Placental pericyte (primary cell): ENCODE data around the gene DYRK1B. TPM values are rescaled to one million over a fixed set of nuclear protein-coding genes. Genes with fewer than 3 reads are reported as not detected.

ENCODE experiments used
- small RNA-seq: library from RNA; depleted of rRNA; stranded (forward); fragments of <200 nt; gene quantifications from one replicate; pipeline ENCODE3, GENCODE V24; 2012; ENCODE audit warnings: low replicate concordance
- total RNA-seq: library from RNA; depleted of rRNA; stranded (reverse); fragments of >200 nt; gene quantifications from 2 replicates; pipeline ENCODE4 v1.2.3, GENCODE V29; 2012

The DYRK1B gene
- 10.6 and 19.5 TPM in 2 replicates for total RNA-seq

DNA sequence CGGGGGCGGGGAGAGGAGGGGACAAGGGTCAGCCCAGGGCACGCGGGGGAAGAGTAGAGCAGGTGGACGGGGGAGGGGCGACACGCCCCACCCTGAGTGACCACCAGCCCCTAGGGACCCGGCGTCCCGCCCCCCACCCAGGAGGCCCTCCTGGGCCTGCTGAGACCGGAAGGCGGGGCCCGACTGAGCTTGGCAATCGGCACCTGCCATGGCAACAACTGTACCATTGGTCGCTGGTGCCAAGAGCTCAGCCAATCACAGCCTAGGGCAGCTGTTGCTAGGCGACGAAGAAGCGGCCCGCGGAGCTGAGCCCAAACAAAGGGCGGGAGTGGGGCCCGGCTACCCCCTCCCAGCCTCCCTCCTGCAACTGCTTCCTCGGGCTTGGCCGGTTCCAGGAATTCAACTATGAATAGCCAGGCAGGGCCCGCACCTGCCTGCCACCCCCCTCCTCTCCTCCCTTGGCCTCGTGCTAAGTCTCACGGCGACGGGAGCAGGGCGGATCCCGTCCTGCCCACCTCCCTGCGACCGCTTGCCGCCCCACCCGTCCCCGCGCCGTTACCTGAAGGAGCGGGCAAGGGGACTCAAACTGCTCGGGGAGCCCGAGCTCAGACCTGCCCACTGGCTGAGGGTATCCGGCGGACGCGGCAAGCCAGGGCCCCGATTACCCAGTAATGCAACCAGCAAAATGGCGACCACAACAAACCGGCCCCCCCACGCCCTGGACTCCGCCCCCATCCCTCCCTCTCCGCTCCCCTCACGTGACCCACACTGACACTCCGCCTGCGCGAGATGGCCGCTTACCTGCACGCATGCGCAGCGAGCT, at the start of gene DYRK1B:
Gene DYRK1B (minus strand): TSS at position 699 of the 823 bp plus-strand sequence. CDS start 2,295 bp downstream, outside the sequence.

DNA sequence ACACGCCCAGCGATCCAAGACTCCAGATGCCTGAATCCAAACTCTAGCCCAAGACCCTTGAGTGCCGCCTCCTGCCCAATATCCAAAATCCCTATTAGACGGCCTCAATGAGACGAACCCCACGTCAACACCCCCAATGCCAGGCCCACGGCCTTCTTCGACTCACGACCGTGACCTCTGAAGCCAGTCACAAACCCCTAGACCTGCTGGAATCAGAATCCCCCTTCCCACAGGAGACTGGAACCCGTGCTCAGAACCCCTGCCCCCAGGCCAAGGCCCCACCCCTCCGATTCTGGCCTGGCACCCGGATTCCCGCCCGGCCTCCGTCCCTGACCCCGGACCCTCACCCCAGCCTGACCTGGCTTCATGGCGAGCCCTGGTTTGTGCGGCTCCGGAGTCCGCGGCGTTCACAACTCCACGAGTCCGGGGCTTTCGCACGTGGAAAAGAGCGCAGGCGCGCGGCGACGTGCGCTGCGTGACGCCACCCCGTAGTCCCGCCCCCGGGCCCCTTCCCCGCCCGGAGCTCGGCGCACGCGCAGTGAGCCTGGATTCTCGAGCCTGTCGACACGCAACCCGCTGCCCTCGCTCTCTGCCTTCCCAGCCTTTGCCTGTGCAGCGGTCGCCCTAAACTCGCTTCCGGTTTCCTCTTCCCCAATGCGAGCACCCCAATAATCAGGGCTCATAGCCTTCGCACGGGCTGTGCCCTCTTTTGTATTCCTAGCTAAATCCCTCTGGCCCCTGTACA, 12.1 kb upstream of the DYRK1B start, which contains the start of gene FBL:
Gene FBL (minus strand): TSS at position 447 of the 745 bp plus-strand sequence. CDS start 79 bp downstream, at position 368.

GRCh38 chr19:39778763-39779162, 55.2 kb downstream of the DYRK1B start, which contains the start of gene LEUTX:
Gene LEUTX (plus strand): TSS chr19:39778854. CDS start chr19:39778921, 67 bp downstream.

Small RNA genes lying within 50 kb of the gene (small RNA-seq; reads per million reads assigned to genes)
- gene MIR6719 = not detected

Other genes starting within 250 kb of the DYRK1B start
- gene LGALS13, start 231.6 kb downstream of the DYRK1B start, total RNA-seq = not detected in 2 replicates
- gene LGALS16, start 178.2 kb downstream of the DYRK1B start, total RNA-seq = not detected in 2 replicates
- not detected in 2 replicates for gene LGALS14, start 129.7 kb downstream of the DYRK1B start, total RNA-seq
- gene CLC, start 96.1 kb downstream of the DYRK1B start, total RNA-seq = not detected in 2 replicates
- not detected in 2 replicates for gene LEUTX, start 55.3 kb downstream of the DYRK1B start, total RNA-seq
- 101 and 130 TPM in 2 replicates for gene FBL, start 12.2 kb upstream of the DYRK1B start, total RNA-seq
- gene FCGBP, start 100.5 kb upstream of the DYRK1B start, total RNA-seq = under 0.01 TPM in 2 replicates
- 148 and 218 TPM in 2 replicates for gene PSMC4, start 137.0 kb upstream of the DYRK1B start, total RNA-seq
- gene ZNF546, start 162.9 kb upstream of the DYRK1B start, total RNA-seq = 4.2 and 4.3 TPM in 2 replicates
- 11.2 and 13.1 TPM in 2 replicates for gene ZNF780B, start 222.1 kb upstream of the DYRK1B start, total RNA-seq